NCI-H774 (cell line): ENCODE results near the gene MYO10.

Source experiments
- DNase-seq: peaks from one replicate; lab custom pipeline; 2025; lab: John Stamatoyannopoulos, UW

MYO10 gene

DNA sequence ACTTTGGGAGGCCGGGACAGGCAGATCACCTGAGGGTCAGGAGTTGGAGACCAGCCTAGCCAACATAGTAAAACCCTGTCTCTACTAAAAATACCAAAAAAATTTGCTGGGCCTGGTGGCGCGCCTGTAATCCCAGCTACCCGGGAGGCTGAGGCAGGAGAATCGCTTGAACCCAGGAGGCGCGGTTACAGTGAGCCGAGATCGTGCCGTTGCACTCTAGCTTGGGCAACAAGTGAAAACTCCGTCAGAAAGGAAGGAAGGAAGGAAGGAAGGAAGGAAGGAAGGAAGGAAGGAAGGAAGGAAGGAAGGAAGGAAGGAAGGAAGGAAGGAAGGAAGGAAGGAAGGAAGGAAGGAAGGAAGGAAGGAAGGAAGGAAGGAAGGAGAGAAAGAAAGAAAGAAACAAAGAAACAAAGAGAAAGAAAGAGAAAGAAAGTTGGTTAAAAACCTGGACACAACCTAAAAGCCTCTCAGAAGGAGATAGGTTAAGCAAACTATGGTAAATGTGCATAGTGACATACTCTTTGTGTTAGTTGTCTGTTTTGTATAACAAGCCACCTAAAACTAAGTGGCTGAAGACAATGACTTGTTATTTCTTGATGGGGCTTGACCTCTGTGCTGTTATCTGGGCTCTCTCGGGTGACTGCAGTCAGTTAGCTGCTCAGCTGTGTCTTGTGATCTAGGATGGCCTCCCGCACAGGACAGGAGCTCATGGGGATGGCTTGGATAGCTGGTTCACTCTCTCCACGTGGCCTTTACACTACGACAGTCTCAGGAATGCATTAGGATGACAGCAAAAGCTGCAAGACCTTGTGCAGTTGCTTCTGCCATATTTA lies 8.0 kb upstream of the MYO10 start:
- no peak for DNase-seq

DNA sequence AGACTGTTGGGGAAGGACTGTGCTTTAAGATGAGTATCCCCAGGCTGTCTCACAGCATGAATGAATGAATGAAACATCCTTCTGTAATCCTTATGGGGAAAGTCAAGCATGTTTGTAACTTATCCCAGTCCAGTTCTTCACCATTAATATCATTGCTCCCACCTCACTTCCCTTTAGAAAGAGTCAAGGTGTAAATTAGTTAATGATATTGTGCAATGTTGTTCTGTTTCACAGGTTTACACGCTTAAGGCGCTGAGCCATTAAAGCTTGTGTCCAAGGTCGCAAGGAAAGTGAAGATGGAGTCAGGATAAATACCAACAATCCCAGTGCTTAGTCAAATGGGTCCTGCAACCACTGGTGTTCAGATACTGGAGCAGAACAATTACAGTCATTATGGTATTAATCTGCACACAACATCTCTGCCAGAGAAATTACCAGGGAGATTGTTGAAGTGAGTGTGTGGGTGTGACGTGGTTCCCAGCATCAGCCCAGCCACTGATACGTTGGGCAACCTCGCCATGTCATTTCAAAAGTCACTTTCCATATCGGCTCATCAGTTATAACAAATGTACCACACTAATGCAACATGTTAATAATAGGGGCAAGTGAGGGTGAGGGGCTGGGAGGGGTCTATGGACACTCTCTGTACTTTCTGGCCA lies 1.5 kb upstream of the MYO10 start:
- DNase-seq = no peak

DNA sequence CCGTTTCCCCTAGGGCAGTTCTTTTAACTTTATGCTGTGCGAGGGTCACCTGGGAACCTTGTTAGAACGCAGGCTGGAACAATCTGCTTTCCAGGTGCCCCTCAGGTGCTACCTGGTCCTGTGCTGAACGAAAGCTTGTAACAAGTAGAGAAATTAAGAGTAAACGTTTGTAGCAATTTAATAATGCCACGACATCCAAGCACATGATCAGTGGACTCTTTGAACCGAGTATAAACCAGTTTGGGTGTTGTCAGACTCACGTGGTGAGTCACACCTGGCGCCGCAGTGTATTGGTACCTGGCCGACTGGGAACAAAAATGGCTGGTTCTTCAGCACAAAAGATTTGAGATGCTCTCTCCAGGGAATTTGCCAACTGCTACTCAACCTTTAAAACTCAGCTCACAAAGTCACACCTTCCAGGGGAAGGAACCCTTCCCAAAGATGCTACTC lies 926 bp upstream of the MYO10 start:
- peak; percentile 33 for DNase-seq

DNA sequence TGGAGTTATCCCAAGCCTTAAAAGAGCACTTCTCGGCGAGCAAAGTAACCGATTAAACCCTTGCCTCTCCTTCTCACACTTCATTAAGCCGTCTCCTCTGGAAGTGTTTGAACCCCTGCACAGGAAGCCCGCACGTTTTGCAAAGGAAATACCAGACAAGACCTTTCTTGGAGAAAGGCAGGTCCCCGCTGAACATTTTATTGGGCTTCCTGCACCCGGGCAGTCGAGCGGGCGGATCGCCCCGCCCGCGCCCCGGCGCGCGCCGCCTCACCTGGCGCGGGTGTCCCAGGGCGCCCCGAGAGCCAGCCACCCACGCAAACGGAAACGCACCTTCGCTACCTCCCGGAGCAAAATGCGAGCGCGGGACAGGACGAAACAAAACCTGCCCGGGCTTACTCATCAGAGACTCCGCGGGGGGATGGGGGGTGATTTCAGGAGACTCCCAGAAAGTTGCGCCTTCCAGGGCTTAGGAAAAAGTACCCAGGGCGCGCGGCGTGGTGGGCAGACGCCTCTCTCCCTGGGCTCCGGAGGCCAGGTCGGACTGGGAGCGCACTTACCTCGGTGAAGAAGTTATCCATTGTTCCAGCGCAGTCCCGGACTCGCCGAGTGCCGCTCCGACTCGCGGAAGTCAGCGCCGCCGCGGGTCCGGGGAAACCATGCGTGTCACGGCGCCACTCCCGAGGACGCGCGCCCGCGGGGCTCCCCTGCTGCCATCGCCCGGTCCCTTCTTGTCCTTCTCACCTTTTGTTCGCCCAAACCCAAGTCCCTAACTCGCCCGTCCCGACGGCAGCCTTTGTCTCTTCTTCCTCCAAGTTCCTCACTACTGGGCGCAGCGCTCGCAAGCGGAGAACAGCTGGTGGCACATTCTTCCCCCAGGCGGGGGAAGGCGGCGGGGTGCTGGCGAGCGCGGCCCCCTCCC lies 598 bp downstream of the MYO10 start:
- no peak for DNase-seq

DNA sequence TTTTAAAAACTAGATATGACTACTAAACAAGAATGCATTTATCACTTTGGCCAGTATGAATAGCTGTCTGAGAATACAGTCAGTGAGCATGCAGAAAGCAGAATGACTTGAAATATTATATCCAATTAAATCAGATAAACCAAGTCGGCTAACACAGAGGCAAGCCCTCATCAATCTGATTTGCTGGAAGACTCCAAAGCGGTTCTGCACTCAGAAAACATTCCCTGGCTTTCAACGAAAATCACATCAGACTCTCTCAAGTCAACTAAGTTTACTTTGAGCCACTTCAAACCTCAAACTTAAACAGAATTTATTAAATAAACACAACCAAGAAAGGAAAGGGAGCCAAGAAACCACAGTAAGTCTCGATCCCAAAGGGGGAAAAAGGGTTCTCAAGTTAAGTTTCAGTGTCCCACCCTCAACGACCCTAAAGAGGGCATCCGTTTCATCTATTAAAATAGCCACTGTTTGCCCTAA lies 1.4 kb downstream of the MYO10 start:
- no peak for DNase-seq

DNA sequence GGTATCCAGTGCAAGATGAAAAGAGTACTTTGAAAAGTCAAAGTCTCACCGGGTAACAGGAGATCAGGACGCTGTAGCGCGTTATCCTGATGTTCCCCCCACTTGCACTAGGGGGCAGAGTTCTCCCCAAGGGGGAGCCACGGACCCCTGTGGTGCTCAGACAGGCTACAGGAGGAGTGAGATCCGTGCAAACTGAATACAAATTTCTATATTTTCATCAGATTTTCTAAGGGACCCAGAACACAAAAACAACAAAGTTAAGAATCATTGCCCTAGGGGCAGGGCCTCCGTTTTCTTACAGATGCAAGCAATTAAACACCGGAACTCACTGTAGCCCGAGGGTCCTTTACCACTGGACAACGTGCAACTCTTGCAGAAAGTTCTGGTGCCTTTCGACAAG lies 2.0 kb downstream of the MYO10 start:
- DNase-seq = no peak

DNA sequence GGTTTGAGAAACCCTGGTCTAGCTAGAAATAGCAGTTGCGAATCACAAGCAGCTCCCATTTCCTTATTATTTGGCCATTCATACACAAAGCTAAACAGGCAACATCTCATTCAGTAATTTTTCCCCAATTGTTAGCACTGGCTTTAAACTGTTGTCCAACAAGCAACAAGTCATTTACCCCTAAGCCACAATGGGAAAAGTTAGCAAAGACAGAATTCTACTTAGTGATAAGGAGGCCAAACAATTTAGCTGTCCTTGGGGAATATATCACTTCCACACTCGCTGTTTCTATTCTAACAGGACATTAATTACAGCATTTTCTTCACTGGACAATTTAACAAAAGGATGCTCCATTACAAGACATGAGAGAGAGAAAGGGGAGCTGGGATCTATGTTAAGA lies 2.8 kb downstream of the MYO10 start:
- DNase-seq = no peak

DNA sequence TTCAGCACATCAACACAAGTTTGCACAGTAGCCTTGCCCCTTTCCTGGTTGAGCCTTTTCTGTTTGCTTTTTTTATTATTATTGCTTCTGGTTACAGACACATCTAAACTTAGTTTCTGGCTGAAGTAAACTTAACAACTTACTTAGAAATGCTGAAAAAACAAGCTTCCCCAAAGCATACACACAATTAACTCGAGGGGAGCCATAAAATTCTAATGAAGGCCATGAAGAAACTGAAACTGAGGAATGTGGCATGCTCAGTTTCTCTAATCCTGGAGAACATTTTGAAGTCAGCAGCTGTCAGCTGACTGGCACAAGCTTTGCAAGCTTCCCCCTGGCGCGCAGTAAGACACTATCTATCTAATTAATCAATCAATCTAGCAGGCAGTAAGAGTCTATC lies 3.7 kb downstream of the MYO10 start:
- DNase-seq = no peak

DNA sequence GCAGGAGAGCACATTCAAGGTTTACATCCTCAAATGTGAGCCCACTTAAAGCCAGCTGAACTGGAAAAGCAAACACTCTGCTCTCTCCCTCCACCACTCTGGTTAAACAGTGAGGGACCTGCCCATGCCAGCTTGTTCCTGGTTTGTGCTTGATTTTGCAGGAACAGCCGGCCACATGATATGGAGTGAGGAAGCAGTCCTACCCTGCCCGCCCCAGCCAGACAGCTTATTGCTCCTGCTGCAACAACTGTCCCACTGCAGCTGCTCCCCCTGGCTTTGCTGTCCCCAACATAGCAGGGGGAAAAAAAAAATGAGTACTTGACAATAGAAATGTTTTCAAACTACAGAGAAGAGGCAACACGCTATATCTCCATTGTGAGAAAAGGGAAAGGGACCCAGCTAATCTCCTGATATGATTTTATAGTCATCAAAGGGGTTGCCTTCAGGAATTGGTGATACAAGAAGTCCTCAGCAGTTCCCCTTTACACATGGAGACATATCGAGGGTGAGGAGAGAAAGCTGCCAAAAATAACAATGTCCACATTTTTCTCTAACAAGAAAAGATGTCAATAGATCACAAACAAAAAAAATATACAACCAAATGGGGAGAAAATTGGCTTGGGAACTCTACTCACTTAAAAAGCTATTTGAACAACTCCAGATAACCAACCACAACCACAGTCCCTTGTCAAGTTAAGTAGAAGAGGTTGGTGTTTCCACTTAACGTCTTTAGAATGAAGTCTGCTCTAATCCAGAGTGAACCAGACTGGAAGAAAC lies 4.6 kb downstream of the MYO10 start:
- DNase-seq = peak; percentile 89

DNA sequence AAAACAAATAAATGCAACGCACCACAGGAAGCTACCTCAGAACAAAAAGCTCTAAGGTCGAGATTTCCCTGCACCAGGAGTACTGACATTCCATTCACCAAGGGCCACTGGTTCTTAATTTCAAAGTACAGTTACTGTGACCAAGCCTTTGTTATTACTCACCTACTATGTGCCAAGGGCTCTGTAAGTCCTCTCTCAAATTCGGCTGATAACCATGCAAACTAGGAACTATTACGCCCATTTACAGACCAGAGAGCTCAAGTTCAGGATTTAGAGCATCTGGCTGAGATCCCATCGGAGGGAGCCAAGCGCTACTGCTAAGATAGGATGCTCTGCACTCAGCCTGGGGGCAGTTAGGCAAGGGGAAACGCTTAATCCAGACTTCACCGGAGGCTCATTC lies 5.6 kb downstream of the MYO10 start:
- no peak for DNase-seq

DNA sequence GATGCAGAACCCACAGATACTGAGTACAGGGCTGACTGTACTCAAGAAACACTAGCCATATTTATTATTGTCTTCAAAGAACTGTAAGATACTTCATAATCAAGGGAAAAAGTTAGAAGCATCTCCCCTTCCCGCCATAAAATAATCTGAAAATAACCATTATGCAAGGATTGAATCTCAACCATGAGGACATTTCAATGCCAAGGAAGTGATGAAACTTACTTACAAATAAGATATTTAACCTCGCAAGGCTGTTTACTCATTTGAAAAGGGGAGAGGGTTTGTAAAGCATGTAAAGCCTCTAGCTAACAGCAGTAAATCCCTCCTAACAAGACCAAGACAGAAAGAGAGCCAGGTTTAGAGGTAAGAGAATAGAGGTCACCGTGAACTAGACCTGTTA lies 6.3 kb downstream of the MYO10 start:
- DNase-seq = no peak

DNA sequence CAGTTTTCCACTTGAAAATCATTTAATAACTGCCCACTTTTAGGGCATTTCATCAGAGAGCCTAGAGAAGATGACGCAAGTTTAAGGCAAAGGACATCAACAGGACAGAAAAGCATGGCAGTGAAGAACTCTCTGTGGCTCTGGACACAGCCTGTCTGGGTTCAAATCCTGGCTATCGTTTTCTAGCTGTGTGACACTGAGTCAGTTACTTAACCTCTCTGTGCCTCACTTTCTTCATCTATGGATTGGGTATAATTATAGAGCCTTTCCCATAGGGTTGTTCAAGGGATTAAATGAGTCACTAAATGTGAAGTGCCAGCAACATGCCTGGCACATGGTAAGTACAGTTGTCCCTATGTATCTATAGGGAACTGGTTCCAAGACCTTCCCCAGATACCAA lies 6.7 kb downstream of the MYO10 start:
- DNase-seq = no peak

DNA sequence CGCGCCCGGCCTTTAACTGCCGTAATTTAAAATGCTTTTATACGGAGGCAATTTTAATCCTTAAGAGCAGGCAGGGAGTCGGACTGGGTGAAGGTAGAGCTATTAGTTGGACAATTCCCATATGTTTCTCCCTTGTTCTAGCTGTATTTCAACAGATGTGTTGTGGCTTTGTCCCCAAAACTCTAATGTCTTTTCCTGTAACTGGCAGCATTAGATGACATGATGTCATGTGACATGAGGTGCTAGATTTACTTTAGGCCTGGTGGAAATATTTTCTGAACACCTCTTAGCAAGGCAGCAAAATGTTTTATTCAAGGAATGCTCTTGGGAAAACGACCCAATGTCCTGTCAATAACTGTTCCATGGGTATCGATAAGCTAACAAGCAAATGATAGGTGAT lies 8.5 kb downstream of the MYO10 start:
- DNase-seq = no peak

DNA sequence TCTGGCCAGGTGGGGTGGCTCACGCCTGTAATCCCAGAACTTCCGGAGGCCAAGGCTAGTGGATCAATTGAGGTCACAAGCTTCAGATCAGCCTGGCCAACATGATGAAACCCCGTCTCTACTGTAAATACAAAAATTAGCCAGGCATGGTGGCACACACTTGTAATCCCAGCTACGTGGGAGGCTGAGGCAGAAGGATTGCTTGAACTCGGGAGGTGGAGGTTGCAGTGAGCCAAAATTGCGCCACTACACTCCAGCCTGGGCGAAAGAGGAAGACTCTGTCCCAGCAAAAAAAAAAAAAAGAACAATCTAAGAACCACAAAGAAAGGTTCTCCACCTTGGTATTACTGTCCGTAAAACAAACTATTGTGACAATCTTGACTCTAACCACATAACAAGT lies 9.7 kb downstream of the MYO10 start:
- no peak for DNase-seq

DNA sequence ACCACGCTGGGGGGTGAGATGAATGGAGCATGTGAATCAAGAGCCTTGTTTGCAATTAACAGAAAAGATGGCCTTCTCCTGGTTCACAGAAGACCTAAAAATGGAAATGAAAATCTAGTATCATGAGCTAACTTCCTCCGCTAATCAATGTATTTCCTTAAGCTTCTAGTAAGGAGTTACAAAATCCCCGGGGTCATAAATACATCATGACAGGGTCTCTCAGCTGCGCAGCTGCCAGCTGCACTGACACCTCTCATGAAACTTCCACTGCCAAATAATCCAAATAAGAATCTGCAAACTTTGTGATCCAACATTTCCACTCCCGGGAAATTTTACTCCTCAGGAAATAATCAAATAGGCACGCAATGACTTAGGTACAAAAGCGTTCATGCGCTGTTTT lies 11.9 kb downstream of the MYO10 start:
- DNase-seq = no peak

DNA sequence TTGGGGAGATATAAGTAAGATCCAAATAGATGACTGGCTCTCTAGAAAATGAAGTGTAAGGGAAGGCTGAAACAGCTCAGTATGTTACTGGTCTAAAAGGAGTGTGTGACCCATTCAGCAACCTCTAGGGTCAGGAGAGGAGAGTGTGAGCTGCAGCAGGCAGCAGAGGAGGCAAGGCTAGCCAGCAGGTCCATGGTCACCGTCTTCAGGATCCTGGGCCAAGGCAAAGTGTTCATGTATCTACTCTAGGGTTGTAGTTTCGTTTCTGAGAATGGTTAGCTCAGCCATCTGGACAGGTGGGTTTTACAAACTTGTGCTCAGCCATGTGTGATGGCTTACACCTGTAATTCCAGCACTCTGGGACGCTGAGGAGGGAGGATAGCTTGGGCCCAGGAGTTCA lies 13.7 kb downstream of the MYO10 start:
- DNase-seq = no peak

DNA sequence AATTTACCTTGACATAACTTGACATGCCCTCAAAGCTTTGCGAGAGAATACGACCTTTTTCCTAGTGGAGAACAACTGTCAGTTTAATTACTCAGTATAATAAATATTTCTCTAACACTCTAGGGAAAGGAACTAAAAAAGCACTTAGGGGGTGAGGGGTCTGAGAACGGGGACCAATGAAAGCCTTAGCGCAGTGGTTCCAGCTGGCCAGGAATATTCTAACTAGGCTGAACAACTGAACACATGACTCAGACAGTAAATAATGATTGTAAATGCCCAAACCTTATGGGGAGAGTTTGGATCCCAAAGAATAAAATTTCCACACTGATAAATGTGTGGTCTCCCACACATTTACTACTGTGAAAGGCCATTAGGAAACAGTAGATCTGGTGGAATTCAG lies 14.9 kb downstream of the MYO10 start:
- no peak for DNase-seq

DNA sequence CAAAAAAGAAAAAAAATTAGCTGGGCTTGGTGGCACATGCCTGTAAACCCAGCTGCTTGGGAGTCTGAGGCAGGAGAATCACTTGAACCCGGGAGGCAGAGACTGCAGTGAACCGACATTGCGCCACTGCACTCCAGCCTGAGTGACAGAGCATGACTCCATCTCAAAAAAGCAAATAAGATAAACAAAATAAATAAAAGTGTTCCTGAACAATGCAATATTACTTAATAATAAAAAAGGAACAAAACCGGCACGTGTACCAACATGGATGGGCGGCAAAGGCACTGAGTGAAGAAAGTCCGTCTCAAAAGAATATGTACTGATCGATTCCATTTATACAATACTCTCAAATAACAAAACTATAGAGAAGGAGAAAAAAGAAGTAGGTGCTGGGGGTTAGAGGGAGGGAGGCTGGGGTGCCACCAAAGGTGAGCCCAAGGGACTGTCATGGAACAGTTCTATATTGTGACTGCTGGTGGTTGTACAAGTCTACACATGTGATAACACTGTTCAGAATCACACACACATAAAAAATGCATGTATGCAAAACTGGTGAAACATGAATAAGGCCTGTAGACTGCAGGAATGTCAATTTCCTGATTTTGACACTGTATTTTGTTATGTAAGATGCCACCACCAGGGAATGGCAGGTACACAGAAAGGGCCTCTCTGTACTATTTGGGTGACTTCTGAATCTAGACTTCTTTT lies 15.8 kb downstream of the MYO10 start:
- DNase-seq = no peak

DNA sequence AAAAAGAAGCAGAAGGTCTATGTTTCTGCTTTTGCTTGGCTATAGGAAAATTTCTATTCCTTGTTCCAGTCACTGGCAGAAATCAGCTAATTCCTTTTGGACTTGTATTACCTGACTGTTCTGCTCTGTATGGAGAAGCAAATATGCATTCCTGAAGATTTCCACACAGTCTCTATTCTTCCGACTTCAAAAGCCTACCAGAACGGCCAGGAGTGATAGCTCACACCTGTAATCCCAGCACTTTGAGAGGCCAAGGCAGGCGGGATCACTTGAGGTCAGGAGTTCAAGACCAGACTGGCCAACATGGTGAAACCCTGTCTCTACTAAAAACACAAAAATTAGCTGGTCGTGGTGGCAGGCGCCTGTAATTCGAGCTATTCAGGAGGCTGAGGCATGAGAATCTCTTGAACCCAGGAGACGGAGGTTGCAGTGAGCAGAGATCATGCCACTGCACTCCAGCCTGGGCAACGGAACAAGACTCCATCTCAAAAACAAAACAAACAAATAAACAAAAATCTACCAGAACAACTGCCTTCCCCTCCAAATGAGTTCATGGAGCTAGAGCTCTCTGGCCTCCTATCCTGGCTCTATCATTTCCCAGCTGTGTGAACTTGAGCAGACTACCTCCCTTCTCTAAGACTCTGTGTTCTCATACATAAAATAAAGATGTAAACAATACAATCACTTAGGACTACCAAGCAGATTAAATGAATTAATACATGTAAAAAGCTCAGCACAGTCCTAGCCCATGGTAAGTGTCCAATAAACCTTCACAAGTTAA lies 17.0 kb downstream of the MYO10 start:
- DNase-seq = no peak

DNA sequence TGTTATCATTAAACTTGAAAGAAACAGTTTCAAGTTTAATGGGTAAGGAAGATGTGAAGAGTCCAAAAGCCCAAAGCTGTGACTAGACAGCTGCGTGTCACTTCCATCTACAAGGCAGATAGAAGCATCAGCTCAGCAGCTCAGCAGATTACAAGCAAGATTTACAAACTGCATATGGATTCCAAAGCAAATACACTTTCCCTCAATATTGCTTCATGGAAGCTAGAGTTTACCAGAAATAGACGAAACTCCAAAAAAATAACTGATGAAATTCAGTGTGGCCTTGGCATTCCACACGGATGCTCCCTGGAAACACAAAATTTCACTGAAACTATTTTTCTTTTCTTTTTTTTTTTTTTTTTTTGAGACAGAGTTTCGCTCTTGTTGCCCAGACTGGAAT lies 17.9 kb downstream of the MYO10 start:
- DNase-seq = no peak
